ENCODE measurements around the gene ADGRL3.
"Not testable (repeated sequence)": the region's sequence is repeated elsewhere in the genome, so short reads cannot be mapped to it uniquely, and the experiment has no call there.

Gene ADGRL3

GRCh38 chr4:61805227-61805626, 605.1 kb downstream of the ADGRL3 start:
- DNase-seq (ENCODE audit: low read depth), result no peak
- no peak overlapping the region for H3K4me3 ChIP-seq (ENCODE audit: low read depth, low read length)

DNA sequence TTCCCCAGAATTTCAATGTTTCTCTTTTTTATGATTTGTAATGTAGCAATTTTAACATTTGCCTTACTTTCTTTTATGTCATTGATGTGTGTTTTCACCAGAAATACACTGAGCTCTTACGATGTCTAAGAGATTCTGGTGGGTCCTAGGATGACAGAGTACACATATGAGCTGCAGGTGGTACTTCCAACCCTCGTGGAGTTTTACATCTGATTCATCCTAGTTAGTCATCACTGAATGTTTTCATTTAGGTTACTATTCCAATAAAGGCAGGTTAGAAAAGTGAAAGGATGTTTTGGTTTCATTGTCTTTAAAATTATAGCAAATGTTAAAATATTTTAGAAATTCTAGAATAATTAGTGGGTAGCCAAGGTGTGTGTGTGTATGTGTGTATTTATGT, 605.9 kb downstream of the ADGRL3 start:
- DNase-seq (ENCODE audit: low read depth), result no peak
- no peak overlapping the region for H3K4me3 ChIP-seq (ENCODE audit: low read depth, low read length)

GRCh38 chr4:61812171-61812570, 612.0 kb downstream of the ADGRL3 start:
- no peak overlapping the region for H3K4me3 ChIP-seq (ENCODE audit: low read depth, low read length)
- no peak for DNase-seq (ENCODE audit: low read depth)

DNA sequence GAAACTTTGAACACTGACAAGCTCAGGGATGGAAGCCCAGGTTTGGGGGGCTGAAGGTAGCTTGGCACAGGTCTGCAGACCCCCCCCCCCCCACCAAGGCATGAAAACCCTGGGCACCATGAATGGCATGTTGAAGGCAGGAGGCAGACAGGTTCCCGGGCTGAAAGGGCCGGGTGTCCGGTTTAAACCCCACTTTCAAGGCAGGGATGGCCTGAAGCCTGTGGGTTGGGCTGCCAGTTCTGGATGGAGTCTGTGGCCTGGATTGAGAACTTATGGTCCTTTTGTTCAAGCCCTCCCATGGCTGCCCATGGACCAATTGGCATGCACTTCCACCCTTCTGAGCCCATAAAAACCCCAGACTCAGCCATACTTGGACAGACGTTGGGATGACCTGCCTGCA, 616.9 kb downstream of the ADGRL3 start:
- H3K4me3 ChIP-seq (ENCODE audit: low read depth, low read length), result no peak overlapping the region
- no peak for DNase-seq (ENCODE audit: low read depth)

DNA sequence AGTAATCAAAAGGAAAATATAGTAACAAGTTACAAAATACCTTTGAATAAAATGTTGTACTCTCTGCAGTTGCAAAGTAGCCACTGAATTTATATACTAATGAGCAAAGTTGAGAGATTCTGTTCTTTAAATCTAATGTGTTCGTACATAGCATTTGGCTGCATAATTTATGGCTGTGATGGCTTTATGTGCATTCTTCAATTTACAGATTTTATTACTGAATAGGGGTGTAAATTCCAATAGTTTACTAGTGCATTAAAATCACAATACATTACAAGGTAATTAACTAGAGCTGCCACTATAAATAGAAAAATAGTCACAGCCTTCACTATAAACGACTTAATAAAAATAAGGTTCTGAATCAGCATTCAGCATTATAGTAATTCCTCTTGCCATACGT, 620.0 kb downstream of the ADGRL3 start:
- H3K4me3 ChIP-seq (ENCODE audit: low read depth, low read length), result no peak overlapping the region
- DNase-seq (ENCODE audit: low read depth), result no peak

DNA sequence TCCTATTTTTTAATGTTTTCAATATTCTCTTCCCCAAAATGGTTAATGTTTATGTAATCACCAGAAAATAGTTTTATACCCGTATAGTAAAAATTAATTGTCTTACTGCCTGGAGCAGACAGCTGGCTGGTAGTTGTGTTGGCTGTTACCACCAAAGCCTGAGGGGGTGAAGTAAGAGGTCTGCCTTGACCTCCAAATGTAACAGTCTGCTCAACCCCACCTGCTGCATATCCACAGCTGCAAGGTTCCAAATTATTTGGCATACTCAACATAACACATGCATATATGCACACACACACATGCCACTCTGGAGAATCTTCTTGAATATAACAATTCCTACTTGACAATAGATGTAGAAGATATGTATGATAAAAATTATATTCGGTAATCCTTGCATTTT, 624.3 kb downstream of the ADGRL3 start:
- no peak overlapping the region for H3K4me3 ChIP-seq (ENCODE audit: low read depth, low read length)
- DNase-seq (ENCODE audit: low read depth), result peak; percentile 1

GRCh38 chr4:61827907-61828391, 627.8 kb downstream of the ADGRL3 start:
- no peak for DNase-seq (ENCODE audit: low read depth)
- H3K4me3 ChIP-seq (ENCODE audit: low read depth, low read length), result no peak overlapping the region

GRCh38 chr4:61828960-61829359, 628.8 kb downstream of the ADGRL3 start:
- DNase-seq (ENCODE audit: low read depth), result no peak

DNA sequence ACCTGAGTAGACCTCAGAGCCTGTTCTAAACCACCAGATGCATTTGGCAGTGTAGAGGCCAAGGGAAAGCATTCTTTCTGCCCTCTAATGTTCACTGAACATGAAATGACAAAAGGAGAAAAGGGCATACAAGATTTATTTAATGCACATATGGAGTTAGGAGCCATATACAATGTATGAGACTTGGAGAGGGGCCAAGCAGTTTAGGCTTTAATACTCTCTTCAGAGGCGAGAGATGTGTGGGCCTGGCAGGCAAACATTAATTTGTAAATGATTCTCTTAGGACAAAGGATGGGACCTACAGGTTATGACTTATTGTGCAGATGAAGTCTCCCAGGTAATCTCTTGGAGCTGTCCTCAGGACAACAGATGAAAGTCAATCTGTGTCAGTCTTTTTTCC, 631.9 kb downstream of the ADGRL3 start:
- DNase-seq (ENCODE audit: low read depth), result no peak
- no peak overlapping the region for H3K4me3 ChIP-seq (ENCODE audit: low read depth, low read length)

More at GRCh38 chr4:61828960-61829359, 628.8 kb downstream of the ADGRL3 start:
- no peak overlapping the region for H3K4me3 ChIP-seq (ENCODE audit: low read depth, low read length)

DNA sequence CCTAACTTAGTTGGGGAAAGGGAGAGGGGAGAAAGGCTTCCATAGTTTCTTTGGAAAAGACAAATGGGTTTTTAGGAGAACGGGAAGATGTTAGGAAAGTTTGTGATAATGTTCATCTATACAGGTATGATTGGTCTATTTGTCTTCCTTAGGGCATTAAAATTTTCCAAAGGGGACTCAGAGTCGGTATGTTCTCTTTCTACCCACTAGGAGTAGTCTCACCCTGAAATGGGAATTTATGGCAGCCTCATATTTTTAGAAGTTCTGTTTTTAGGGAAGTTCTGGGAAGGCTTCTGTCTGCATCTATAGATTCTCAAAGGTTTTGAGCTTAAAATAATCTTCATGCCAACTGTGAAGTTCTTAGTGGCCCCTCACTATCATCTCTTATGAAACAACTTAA, 637.3 kb downstream of the ADGRL3 start:
- H3K4me3 ChIP-seq (ENCODE audit: low read depth, low read length), result no peak overlapping the region
- DNase-seq (ENCODE audit: low read depth), result no peak

GRCh38 chr4:61838072-61838471, 637.9 kb downstream of the ADGRL3 start:
- no peak for DNase-seq (ENCODE audit: low read depth)
- H3K4me3 ChIP-seq (ENCODE audit: low read depth, low read length), result no peak overlapping the region

DNA sequence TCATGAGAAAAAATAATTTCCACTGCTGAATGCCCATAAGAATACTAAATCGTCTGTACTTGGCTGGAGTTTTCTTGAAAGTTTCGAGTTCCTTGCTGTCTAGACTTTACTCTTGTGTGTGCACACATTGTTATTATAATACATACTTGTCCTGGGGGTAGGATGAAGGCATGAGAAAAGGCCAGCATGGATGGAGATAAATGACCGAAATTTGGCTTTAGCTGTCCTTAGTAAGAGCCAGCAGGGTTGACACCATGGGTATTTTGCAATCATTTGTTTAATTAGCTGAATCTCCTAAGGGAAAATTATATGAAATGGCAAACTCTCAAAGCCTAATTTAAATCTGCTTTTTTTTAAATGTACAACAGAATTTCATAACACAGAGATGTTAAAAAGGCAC, 641.6 kb downstream of the ADGRL3 start:
- DNase-seq (ENCODE audit: low read depth), result no peak
- no peak overlapping the region for H3K4me3 ChIP-seq (ENCODE audit: low read depth, low read length)

- DNase-seq (ENCODE audit: low read depth), result no peak
- H3K4me3 ChIP-seq (ENCODE audit: low read depth, low read length), result no peak overlapping the region
Measured at GRCh38 chr4:61851126-61851525, 651.0 kb downstream of the ADGRL3 start.

DNA sequence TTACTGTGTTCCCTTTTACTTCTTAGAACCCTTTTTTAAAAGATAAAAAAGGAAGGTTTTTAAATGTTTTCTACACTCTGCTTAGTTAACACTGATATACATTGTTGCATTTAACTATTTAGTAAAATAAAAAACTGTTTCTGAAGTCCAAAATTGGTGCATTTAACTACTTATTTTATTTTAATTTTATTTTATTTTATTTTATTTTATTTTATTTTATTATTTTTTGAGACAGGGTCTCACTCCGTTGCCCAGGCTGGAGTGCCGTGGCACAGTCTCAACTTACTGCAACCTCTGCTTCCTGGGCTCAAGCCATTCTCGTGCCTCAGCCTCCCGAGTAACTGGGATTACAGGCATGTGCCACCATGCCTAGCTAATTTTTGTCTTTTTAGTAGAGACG, 652.0 kb downstream of the ADGRL3 start:
- DNase-seq (ENCODE audit: low read depth); H3K4me3 ChIP-seq (ENCODE audit: low read depth, low read length): not testable (repeated sequence)

- DNase-seq (ENCODE audit: low read depth), result no peak
- H3K4me3 ChIP-seq (ENCODE audit: low read depth, low read length), result no peak overlapping the region
Measured at GRCh38 chr4:61853041-61853440, 652.9 kb downstream of the ADGRL3 start.

GRCh38 chr4:61860376-61860775, 660.2 kb downstream of the ADGRL3 start:
- H3K4me3 ChIP-seq (ENCODE audit: low read depth, low read length), result no peak overlapping the region
- DNase-seq (ENCODE audit: low read depth), result no peak

GRCh38 chr4:61864286-61864685, 664.2 kb downstream of the ADGRL3 start:
- H3K4me3 ChIP-seq (ENCODE audit: low read depth, low read length), result no peak overlapping the region
- DNase-seq (ENCODE audit: low read depth), result no peak

- DNase-seq (ENCODE audit: low read depth), result no peak
- H3K4me3 ChIP-seq (ENCODE audit: low read depth, low read length), result no peak overlapping the region
Measured at GRCh38 chr4:61866378-61867030, 666.4 kb downstream of the ADGRL3 start.

DNA sequence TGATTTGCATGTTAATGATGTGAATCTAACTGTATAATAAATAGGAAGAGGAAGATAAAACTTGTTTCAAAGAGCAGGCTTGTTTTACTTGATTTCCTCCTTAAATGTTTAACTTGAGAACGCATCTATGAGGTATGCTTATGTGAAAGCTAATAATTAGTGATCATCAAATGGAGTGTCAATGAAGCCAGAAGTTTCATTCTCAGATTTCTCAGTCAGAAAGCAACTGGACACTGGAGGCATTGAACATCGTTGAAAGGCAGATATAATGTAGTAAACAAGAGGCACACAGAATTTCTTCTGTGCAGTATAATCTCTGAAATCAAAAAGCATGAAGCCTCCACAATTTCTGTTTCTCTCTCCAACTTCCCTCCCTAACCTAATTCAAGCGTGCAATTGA, 672.9 kb downstream of the ADGRL3 start:
- H3K4me3 ChIP-seq (ENCODE audit: low read depth, low read length), result no peak overlapping the region
- DNase-seq (ENCODE audit: low read depth), result no peak

DNA sequence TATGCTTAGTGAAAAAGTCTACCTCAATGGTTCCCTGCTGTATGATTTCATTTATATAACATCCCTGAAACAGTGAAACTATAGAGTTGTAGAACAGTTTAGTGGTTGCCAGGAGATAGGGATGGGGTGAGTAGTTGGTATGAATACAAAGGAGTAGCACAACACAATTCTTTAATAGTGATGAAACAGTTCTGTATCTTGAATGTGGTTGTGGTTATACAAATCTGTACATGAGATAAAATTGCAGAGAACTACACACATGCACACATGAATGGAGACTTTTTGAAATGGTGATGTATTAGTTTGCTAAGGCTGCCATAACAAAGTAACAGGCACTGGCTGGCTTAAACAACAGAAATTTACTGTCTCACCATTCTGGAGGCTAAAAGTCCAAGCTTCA, 677.1 kb downstream of the ADGRL3 start:
- no peak for DNase-seq (ENCODE audit: low read depth)
- H3K4me3 ChIP-seq (ENCODE audit: low read depth, low read length), result no peak overlapping the region

DNA sequence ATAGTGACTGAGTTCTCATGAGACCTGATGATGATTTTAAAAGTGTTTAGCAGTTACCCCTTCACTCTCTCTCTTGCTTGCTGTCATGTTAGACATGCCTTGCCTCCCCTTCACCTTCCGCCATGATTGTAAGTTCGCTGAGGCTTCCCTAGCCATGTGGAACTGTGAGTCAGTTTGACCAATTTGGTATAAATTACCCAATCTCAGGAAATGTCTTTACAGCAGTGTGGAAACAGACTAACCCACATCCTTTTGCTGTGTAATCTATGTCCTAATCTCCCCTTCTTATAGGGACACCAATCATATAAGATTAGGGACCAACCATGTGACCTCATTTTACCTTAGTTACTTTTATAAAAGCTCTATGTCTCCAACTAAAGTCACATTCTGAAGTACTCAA, 677.8 kb downstream of the ADGRL3 start:
- no peak overlapping the region for H3K4me3 ChIP-seq (ENCODE audit: low read depth, low read length)
- DNase-seq (ENCODE audit: low read depth), result no peak

DNA sequence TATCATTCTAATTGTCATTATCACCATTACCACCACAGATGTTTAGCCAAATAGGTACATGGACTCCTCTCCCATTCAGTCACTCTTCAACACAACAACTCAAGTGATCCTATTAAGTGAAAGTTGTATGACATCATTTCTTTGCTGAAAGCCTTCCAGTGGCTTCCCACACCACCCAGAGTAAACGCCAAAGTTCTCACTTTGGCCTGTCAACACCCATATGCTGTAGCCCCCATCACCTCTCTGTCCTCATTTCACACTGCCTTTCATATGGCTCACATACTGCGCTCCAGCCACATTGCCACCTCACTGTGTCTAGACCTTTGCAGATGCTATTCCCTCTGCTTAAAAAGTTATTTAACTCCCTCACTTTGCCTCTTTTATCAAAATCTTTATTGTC, 682.3 kb downstream of the ADGRL3 start:
- no peak for DNase-seq (ENCODE audit: low read depth)
- no peak overlapping the region for H3K4me3 ChIP-seq (ENCODE audit: low read depth, low read length)
